ENCODE results near the gene SLC35G3. TPM values are rescaled to one million over a fixed set of nuclear protein-coding genes. Genes with fewer than 3 reads are reported as not detected.
"Not testable (repeated sequence)": the region's sequence is repeated elsewhere in the genome, so short reads cannot be mapped to it uniquely, and the experiment has no call there.

Gene SLC35G3
- total RNA-seq = not detected

DNA sequence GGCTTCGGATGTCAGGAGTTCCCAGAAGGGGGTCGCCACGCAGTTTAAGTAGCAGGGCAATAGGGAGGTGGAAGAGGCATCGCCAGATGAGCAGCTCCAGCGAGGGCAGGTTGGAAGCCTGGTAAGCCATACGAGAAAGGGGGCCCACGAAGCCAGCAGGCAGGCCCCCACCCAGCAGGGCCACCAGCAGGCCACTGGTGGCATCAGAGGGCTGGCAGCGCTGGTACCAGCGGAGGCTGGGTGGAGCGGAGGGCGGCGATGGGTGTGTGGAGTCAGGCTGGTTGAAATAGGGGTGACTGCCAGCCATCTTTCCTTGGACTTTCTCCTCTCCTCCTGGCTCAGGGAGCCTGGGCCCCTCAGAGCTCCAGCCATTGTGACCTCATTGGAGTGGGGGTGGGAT lies at the start of gene SLC35G3:
SLC35G3 (minus strand) TSS at position 393 of the 400 bp plus-strand sequence; CDS start at position 307, 86 bp downstream.
- not testable (repeated sequence) for ATAC-seq (ENCODE audit: low FRiP score); DNase-seq (ENCODE audit: low spot score)

DNA sequence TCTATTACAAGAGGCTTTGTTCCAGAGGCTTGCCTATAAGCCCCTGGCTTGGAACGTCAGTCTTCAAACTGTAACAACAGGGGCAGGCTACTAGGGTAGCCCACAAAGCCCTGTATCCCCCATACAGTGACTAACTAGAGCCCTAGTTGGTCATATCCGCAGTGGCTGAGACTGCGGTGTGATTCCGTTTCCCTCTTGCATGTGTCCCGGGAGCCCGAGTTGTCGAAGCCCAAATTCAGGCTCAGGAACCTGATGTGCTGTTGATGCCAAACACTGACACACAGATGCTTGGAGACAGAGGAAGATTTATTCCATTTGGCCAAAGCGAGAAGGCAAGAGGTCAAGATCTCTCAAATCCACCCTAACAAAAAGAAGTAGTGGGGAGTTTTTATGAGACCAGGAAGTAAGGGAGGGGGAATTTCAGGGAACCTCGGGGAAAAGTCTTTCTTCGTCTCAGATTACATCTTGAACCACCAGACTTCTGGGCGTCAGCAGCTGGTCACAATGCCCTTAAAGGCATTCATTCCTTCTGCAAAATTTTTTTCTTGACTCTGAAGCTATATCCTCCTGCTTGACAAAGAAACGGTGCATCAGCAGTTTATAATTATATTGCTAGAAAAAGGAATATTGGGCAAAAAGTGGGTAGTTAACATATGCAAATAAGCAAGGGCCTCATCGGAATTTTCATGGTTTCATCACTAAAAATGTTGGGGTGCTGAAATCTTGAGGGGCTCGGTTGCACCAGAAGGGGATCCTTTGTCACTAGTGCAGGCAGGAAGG lies 49.6 kb upstream of the SLC35G3 start:
- peak; percentile 29 for ATAC-seq (ENCODE audit: low FRiP score)
- DNase-seq (ENCODE audit: low spot score) = peak; percentile 46
- TF ChIP-seq, protein P1, sequence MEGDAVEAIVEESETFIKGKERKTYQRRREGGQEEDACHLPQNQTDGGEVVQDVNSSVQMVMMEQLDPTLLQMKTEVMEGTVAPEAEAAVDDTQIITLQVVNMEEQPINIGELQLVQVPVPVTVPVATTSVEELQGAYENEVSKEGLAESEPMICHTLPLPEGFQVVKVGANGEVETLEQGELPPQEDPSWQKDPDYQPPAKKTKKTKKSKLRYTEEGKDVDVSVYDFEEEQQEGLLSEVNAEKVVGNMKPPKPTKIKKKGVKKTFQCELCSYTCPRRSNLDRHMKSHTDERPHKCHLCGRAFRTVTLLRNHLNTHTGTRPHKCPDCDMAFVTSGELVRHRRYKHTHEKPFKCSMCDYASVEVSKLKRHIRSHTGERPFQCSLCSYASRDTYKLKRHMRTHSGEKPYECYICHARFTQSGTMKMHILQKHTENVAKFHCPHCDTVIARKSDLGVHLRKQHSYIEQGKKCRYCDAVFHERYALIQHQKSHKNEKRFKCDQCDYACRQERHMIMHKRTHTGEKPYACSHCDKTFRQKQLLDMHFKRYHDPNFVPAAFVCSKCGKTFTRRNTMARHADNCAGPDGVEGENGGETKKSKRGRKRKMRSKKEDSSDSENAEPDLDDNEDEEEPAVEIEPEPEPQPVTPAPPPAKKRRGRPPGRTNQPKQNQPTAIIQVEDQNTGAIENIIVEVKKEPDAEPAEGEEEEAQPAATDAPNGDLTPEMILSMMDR (IDR thresholded peaks at IDR 0.05) = no peak

DNA sequence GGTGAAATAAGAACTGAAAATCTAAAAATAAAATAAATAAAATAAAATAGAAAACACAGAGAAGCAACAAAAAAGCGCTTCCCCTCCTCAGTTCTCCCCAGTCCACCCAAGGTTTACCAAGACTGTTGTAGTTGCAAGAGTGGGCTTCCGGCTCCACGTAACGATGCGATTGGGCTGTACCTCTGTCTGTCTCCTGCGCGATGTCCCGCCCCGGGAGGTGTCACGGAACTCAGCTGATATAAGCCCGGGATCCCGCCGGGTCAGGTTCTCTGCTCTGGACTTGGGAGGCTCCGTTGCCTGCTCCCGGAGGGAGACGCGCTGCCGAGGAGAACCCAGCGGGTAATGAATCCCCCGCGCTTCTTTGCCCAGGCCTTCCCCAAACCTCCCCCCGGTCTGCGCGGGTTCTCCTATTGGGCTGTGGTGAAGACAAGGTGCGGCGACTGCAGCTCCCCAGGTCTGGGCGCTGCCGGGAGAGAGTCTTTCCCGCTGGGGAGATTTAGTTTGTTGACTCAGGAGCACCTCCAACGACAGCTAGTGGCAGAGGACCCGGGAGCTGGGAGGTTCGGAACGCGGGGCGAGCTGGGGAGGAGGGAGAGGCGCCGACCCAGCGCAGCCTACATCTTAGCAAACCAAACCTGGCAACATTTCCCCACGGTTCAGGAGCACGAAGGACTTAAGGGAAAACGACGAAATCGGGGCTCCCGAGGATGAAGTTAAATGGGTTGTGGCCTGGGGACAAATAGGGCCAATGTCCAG lies 48.8 kb upstream of the SLC35G3 start, which contains the start of gene SLFN5:
SLFN5 (plus strand) TSS at position 268 of the 756 bp plus-strand sequence. CDS start 15,619 bp downstream, outside the sequence.
- DNase-seq (ENCODE audit: low spot score) (peak; percentile 96), ATAC-seq (ENCODE audit: low FRiP score) (peak; percentile 78)
- TF ChIP-seq, protein P1 (IDR thresholded peaks at IDR 0.05) = no peak

DNA sequence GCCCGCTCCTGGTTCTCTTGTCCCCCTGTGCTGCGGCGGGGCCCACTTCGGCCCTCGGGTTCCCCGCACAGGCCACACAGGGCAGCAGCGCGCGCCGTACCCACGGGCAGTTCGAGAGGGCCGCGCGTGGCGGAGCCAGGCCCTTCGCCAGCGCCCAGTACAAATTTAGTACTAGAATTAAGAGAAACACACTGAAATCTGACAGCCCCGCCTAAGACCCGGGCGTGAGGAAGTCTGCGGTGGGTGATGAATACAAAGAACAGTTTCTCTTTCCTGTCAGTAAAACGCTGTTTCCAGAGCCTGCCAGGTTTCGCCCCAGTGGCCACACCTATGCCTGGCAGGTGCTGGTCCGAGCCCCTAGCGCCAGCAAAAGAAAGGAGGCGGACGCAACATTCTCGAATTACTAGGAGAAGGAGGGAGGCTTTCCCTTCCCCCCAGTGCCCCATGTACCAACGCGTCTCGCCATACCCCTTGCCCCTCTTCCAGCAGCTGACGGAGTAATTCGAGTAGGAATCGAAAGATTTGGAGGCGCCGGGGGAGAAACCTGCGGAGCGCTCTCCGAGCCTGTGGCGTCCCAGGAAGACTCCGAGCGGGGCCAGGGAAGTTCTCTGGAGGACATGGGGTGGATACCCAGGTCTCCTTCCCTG lies 48.1 kb upstream of the SLC35G3 start:
- TF ChIP-seq, protein P1 (IDR thresholded peaks at IDR 0.05) = no peak
- DNase-seq (ENCODE audit: low spot score) = peak; percentile 44
- ATAC-seq (ENCODE audit: low FRiP score) = peak; percentile 63

DNA sequence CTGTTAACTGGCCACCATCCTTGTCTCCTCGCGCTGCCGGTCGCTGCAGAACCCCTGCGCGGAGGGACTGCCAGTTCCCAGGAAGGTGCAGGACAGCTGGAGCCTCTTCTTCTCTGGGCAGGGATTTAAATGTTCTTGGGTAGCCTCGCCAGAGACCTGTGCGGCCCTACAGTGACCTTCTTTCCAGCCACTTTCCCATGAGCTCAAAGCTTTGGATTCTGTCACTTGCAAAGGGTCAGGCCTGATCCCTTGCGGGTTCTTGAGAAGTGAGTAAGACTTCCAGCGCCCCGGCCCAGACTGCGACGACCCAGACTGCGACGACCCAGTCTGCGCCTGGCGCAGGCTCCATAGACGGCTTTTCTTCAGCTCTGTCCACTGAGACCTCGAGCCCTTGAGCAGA lies 47.3 kb upstream of the SLC35G3 start:
- DNase-seq (ENCODE audit: low spot score) = no peak
- ATAC-seq (ENCODE audit: low FRiP score) = no peak
- TF ChIP-seq, protein P1 (IDR thresholded peaks at IDR 0.05) = no peak

DNA sequence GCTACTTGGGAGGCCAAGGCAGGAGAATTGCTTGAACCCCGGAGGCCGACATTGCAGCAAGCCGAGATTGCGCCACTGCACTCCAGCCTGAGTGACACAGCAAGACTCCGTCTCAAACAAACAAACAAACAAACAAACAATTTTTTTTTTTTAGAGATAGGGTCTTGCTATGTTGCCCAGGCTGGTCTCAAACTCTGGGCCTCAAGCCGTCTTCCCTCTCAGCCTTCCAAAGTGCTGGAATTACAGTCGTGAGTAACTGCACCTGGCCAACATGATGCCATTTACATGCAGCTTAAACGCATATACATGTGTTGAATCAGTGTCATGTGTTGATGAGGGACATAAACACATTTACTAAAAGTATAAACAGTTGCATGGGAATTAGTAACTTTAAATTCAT lies 46.7 kb upstream of the SLC35G3 start:
- TF ChIP-seq, protein P1 (IDR thresholded peaks at IDR 0.05) = no peak
- no peak for ATAC-seq (ENCODE audit: low FRiP score)
- no peak for DNase-seq (ENCODE audit: low spot score)

DNA sequence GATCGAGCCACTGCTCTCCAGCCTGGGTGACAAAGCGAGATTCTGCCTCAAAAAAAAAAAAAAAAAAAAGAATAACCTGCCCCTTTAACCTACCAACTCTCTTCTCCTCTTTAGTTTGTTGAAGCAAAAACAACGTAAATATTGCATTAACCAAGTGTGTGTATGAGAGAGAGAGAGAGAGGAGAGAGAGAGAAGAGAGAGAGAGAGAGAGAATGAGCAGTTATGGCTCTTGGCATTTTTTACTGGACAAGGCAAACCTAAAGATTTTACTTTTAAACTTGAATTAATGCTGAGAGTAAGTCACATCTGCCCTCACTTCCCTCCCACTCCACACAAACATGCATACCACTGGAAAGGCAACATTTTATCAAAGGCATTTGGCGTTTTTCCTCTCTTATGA lies 45.6 kb upstream of the SLC35G3 start:
- TF ChIP-seq, protein P1 (IDR thresholded peaks at IDR 0.05) = no peak
- ATAC-seq (ENCODE audit: low FRiP score) (no peak), DNase-seq (ENCODE audit: low spot score) (no peak)
